ENCODE data around the gene WIZ. TPM values are rescaled to one million over a fixed set of nuclear protein-coding genes. Genes with fewer than 3 reads are reported as not detected.
A peak's percentile ranks its signal among the peaks of the same experiment; 100 is the strongest.

The WIZ gene
- total and polyA plus RNA-seq, 2 experiments from 2014 or later = 8.9 to 39.5 TPM

- Histone ChIP-seq H3F3A (replicated peaks; ENCODE audit: low read depth) (peaks cover 25% of the 10 kb centered on the region), H2AFZ (no peak overlapping the region; the same call in 1 of the 2 replicates), H3K27ac (ENCODE audit: low read depth) (peak overlapping the region; percentile 95), H3K4me1 (ENCODE audit: insufficient read depth) (peaks cover 16% of the 10 kb centered on the region), H3K4me2 (peak overlapping the region; percentile 100), H3K36me3 (ENCODE audit: insufficient read depth) (no peaks in the 10 kb centered on the region), H3K4me3 (peak overlapping the region; percentile 99), H3K9me2 (ENCODE audit: insufficient read depth) (no peaks in the 10 kb centered on the region), H4K20me1 (replicated peaks; ENCODE audit: insufficient read depth) (peaks cover 31% of the 10 kb centered on the region), H3K27me3 (ENCODE audit: insufficient read depth) (no peaks in the 10 kb centered on the region), H3K79me2 (replicated peaks; ENCODE audit: insufficient read depth) (peaks cover 55% of the 10 kb centered on the region)
- Mint-ChIP-seq H3K27ac (peak overlapping the region; percentile 95), H3K9me3 (no peaks in the 10 kb centered on the region; the same call in 1 of the 3 replicates), H3K36me3 (ENCODE audit: low read depth) (peaks cover 12% of the 10 kb centered on the region), H3K4me3 (peak overlapping the region; percentile 96), H3K27me3 (ENCODE audit: insufficient read depth, low read depth, poor library complexity) (peaks cover 11% of the 10 kb centered on the region), H3K4me1 (peaks cover 29% of the 10 kb centered on the region)
- peak; percentile 2; the same call in 1 of the 3 replicates for ATAC-seq
- TF ChIP-seq JUNB (IDR thresholded peaks at IDR 0.05; ENCODE audit: unreplicated experiment) (no peak), EZH2phosphoT487 (IDR thresholded peaks at IDR 0.05; ENCODE audit: unreplicated experiment) (no peak), CREB1 (CRISPR knock-in tag; IDR thresholded peaks at IDR 0.05; ENCODE audit: low read depth) (no peak), POLR2AphosphoS5 (IDR thresholded peaks at IDR 0.05; ENCODE audit: low read depth) (no peak), ZNF462 (CRISPR knock-in tag; IDR thresholded peaks at IDR 0.05) (no peak), EZH2 (IDR thresholded peaks at IDR 0.05; ENCODE audit: low read depth, unreplicated experiment) (no peak), ZNF331 (CRISPR knock-in tag; IDR thresholded peaks at IDR 0.05; ENCODE audit: low read depth) (no peak), REST (IDR thresholded peaks at IDR 0.05; ENCODE audit: unreplicated experiment) (no peak), NANOG (IDR thresholded peaks at IDR 0.05; ENCODE audit: borderline replicate concordance) (no peak), ETS1 (IDR thresholded peaks at IDR 0.05) (no peak), ZNF114 (CRISPR knock-in tag; IDR thresholded peaks at IDR 0.05) (no peak), STAT1 (IDR thresholded peaks at IDR 0.05; ENCODE audit: unreplicated experiment) (no peak), CTCF (conservative IDR thresholded peaks at IDR 0.05; ENCODE audit: low read depth in 2 of 2) (no peak)
- peak; percentile 73 for DNase-seq (ENCODE audit: low spot score)
Measured at GRCh38 chr19:15378534-15379082, 71.1 kb downstream of the WIZ start.
